Loucy (cell line): Measurements from ENCODE around the gene NDUFB7.

Experiments used
- H2AFZ ChIP-seq: fragments of 200-600 bp; sonication (generic); 2 replicates; pipeline ENCODE4 v1.6.0; 2016; ENCODE audit warnings: antibody characterized with exemption, mild to moderate bottlenecking, low read length, moderate library complexity
- H3F3A ChIP-seq: fragments of 200-600 bp; 2 replicates; pipeline ENCODE4 v1.6.0; 2016; ENCODE audit warnings: antibody characterized with exemption, low read depth, mild to moderate bottlenecking
- H3K27me3 ChIP-seq: fragments of 200-600 bp; sonication (generic); 2 replicates; pipeline ENCODE4 v1.6.1; 2014; ENCODE audit warnings: low read length, mild to moderate bottlenecking; ENCODE audit not compliant: insufficient read depth, poor library complexity, severe bottlenecking
- H3K36me3 ChIP-seq: fragments of 200-600 bp; sonication (generic); 2 replicates; pipeline ENCODE4 v1.6.1; 2016; ENCODE audit warnings: low read length; ENCODE audit not compliant: insufficient read depth
- H3K4me1 ChIP-seq: fragments of 200-600 bp; sonication (generic); 2 replicates; pipeline ENCODE4 v1.5.1; 2014; ENCODE audit warnings: low read length, mild to moderate bottlenecking; ENCODE audit not compliant: insufficient read depth, poor library complexity, severe bottlenecking
- H3K4me2 ChIP-seq: fragments of 200-600 bp; sonication (generic); 2 replicates; pipeline ENCODE4 v1.6.0; 2014; ENCODE audit warnings: antibody characterized with exemption, low read length, low read depth, mild to moderate bottlenecking; ENCODE audit not compliant: poor library complexity, severe bottlenecking
- H3K4me3 ChIP-seq: fragments of 200-600 bp; sonication (generic); 2 replicates; pipeline ENCODE4 v1.5.1; 2014; ENCODE audit warnings: low read length, mild to moderate bottlenecking, mixed read lengths; ENCODE audit not compliant: poor library complexity, severe bottlenecking
- H3K79me2 ChIP-seq: fragments of 200-600 bp; sonication (generic); 2 replicates; pipeline ENCODE4 v1.6.1; 2014; ENCODE audit warnings: low read length; ENCODE audit not compliant: insufficient read depth
- H3K9ac ChIP-seq: fragments of 200-600 bp; sonication (generic); 2 replicates; pipeline ENCODE4 v1.6.0; 2014; ENCODE audit warnings: mild to moderate bottlenecking, low read depth, low read length, moderate library complexity; ENCODE audit not compliant: poor library complexity, severe bottlenecking
- H3K9me2 ChIP-seq: fragments of 200-600 bp; sonication (generic); replicated peaks from 2 replicates; pipeline ENCODE4 v1.6.1; 2016; ENCODE audit warnings: low read depth, low read length, mixed read lengths
- H3K9me3 ChIP-seq: fragments of 200-600 bp; sonication (generic); 2 replicates; pipeline ENCODE4 v1.6.1; 2014; ENCODE audit warnings: mild to moderate bottlenecking, antibody characterized with exemption, low read length, low read depth; ENCODE audit not compliant: insufficient read depth
- H4K20me1 ChIP-seq: fragments of 200-600 bp; sonication (generic); 2 replicates; pipeline ENCODE4 v1.6.0; 2014; ENCODE audit warnings: antibody characterized with exemption, low read length, mild to moderate bottlenecking; ENCODE audit not compliant: insufficient read depth, poor library complexity, severe bottlenecking
- CTCF ChIP-seq: fragments of 200-600 bp; sonication (generic); conservative IDR thresholded peaks from 2 replicates; pipeline ENCODE4 v1.5.1; 2014; ENCODE audit warnings: mild to moderate bottlenecking, antibody characterized with exemption, low read length
- EZH2phosphoT487 ChIP-seq: fragments of 200-600 bp; IDR thresholded peaks from 2 replicates; pipeline ENCODE4 v1.6.1; 2018; ENCODE audit warnings: antibody characterized with exemption, mild to moderate bottlenecking, moderate library complexity, borderline replicate concordance

Gene NDUFB7

GRCh38 chr19:14550201-14550754 is 21.6 kb downstream of the NDUFB7 start:
- no peaks in the 10 kb centered on the region for H3F3A ChIP-seq
- H3K4me2 ChIP-seq, result no peak overlapping the region
- no peak overlapping the region for H2AFZ ChIP-seq
- H3K9ac ChIP-seq, result no peak overlapping the region
- H3K4me1 ChIP-seq, result peaks cover 3% of the 10 kb centered on the region
- no peaks in the 10 kb centered on the region for H3K27me3 ChIP-seq
- no peaks in the 10 kb centered on the region for H4K20me1 ChIP-seq
- no peaks in the 10 kb centered on the region for H3K9me2 ChIP-seq
- no peak for TF ChIP-seq CTCF
- no peak for TF ChIP-seq EZH2phosphoT487
- no peak overlapping the region for H3K4me3 ChIP-seq
- H3K36me3 ChIP-seq, result peaks cover 13% of the 10 kb centered on the region; the same call in 1 of the 2 replicates
- H3K9me3 ChIP-seq, result no peaks in the 10 kb centered on the region
- H3K79me2 ChIP-seq, result peaks cover 38% of the 10 kb centered on the region; the same call in 1 of the 2 replicates

- H3K36me3 ChIP-seq, result peaks cover 13% of the 10 kb centered on the region; the same call in 1 of the 2 replicates
- H3K9me2 ChIP-seq, result no peaks in the 10 kb centered on the region
- no peak overlapping the region for H2AFZ ChIP-seq
- no peak overlapping the region for H3K4me2 ChIP-seq
- no peaks in the 10 kb centered on the region for H3K4me1 ChIP-seq
- H3K27me3 ChIP-seq, result no peaks in the 10 kb centered on the region
- H3K9me3 ChIP-seq, result no peaks in the 10 kb centered on the region
- H3K79me2 ChIP-seq, result peaks cover 42% of the 10 kb centered on the region; the same call in 1 of the 2 replicates
- peaks cover 3% of the 10 kb centered on the region for H4K20me1 ChIP-seq
- H3K9ac ChIP-seq, result no peak overlapping the region
- no peaks in the 10 kb centered on the region for H3F3A ChIP-seq
- no peak overlapping the region for H3K4me3 ChIP-seq
- TF ChIP-seq CTCF (no peak), EZH2phosphoT487 (no peak)
These were observed 26.2 kb downstream of the NDUFB7 start for GRCh38 chr19:14545716-14546082.

- TF ChIP-seq EZH2phosphoT487 (no peak), CTCF (no peak)
- Histone ChIP-seq H3K9ac (no peak overlapping the region), H4K20me1 (peaks cover 3% of the 10 kb centered on the region), H3K36me3 (peaks cover 11% of the 10 kb centered on the region; the same call in 1 of the 2 replicates), H3K4me1 (no peaks in the 10 kb centered on the region), H3K9me2 (no peaks in the 10 kb centered on the region), H3K79me2 (peaks cover 39% of the 10 kb centered on the region; the same call in 1 of the 2 replicates), H3K4me3 (no peak overlapping the region), H2AFZ (no peak overlapping the region), H3F3A (no peaks in the 10 kb centered on the region), H3K27me3 (no peaks in the 10 kb centered on the region), H3K4me2 (no peak overlapping the region), H3K9me3 (no peaks in the 10 kb centered on the region)
These were observed 26.7 kb downstream of the NDUFB7 start for GRCh38 chr19:14544977-14545715.
